ENCODE results near the gene NCOA5. TPM values are rescaled to one million over a fixed set of nuclear protein-coding genes. Genes with fewer than 3 reads are reported as not detected.

Gene NCOA5
- total RNA-seq, 2 experiments from 2014 or later = 9.7 to 10.5 TPM

GRCh38 chr20:46108976-46109375, 19.2 kb upstream of the NCOA5 start:
- H3K9me3 ChIP-seq (ENCODE audit: control insufficient read depth in 1 of 2, insufficient read depth in 1 of 2, low read length in 2 of 2) = peaks cover 0 to 7% of the 10 kb centered on the region in 2 experiments
- Mint-ChIP-seq H3K4me1 (ENCODE audit: low read depth) (no peaks in the 10 kb centered on the region), H3K27ac (no peak overlapping the region), H3K4me3 (no peak overlapping the region), H3K27me3 (peaks cover 91% of the 10 kb centered on the region), H3K9me3 (no peaks in the 10 kb centered on the region), H3K36me3 (ENCODE audit: low read depth) (no peaks in the 10 kb centered on the region)
- no peak for TF ChIP-seq CTCF (IDR thresholded peaks at IDR 0.05)
- H3K27ac ChIP-seq (ENCODE audit: low read depth in 1 of 2, low read length in 2 of 2) = no peak overlapping the region
- peaks cover 24% of the 10 kb centered on the region in 2 experiments for H3K27me3 ChIP-seq (ENCODE audit: control insufficient read depth in 1 of 2, insufficient read depth in 2 of 2, low read length in 2 of 2)
- no peak for DNase-seq
- intact Hi-C loops (cut with DNase I, micrococcal nuclease) = no loop called here
- ChIA-PET CTCF (no interaction called here), POLR2A (no interaction called here)
- no peaks in the 10 kb centered on the region for H3K4me1 ChIP-seq (ENCODE audit: insufficient read depth, low read length)
- no peak overlapping the region for H3K4me3 ChIP-seq (ENCODE audit: low read length)
- H3K36me3 ChIP-seq (ENCODE audit: insufficient read depth, low read length) = no peaks in the 10 kb centered on the region
- no peak for ATAC-seq (ENCODE audit: poor library complexity)

GRCh38 chr20:46108435-46108841, 18.7 kb upstream of the NCOA5 start:
- ATAC-seq (ENCODE audit: poor library complexity) (no peak), DNase-seq (peak in 3 of 14 experiments; percentile 24 to 41 (median 39))
- Histone ChIP-seq H3K27ac (ENCODE audit: low read depth in 1 of 2, low read length in 2 of 2) (no peak overlapping the region), H3K4me3 (ENCODE audit: low read length) (no peak overlapping the region), H3K27me3 (ENCODE audit: control insufficient read depth in 1 of 2, insufficient read depth in 2 of 2, low read length in 2 of 2) (peaks cover 22 to 24% of the 10 kb centered on the region in 2 experiments), H3K4me1 (ENCODE audit: insufficient read depth, low read length) (no peaks in the 10 kb centered on the region), H3K36me3 (ENCODE audit: insufficient read depth, low read length) (no peaks in the 10 kb centered on the region), H3K9me3 (ENCODE audit: control insufficient read depth in 1 of 2, insufficient read depth in 1 of 2, low read length in 2 of 2) (peaks cover 0 to 7% of the 10 kb centered on the region in 2 experiments)
- intact Hi-C loops (cut with DNase I, micrococcal nuclease) = no loop called here
- Mint-ChIP-seq H3K4me1 (ENCODE audit: low read depth) (no peaks in the 10 kb centered on the region), H3K27me3 (peaks cover 88% of the 10 kb centered on the region), H3K4me3 (no peak overlapping the region), H3K9me3 (no peaks in the 10 kb centered on the region), H3K27ac (no peak overlapping the region), H3K36me3 (ENCODE audit: low read depth) (no peaks in the 10 kb centered on the region)
- ChIA-PET CTCF (no interaction called here), POLR2A (no interaction called here)
- TF ChIP-seq CTCF (IDR thresholded peaks at IDR 0.05) = no peak

DNA sequence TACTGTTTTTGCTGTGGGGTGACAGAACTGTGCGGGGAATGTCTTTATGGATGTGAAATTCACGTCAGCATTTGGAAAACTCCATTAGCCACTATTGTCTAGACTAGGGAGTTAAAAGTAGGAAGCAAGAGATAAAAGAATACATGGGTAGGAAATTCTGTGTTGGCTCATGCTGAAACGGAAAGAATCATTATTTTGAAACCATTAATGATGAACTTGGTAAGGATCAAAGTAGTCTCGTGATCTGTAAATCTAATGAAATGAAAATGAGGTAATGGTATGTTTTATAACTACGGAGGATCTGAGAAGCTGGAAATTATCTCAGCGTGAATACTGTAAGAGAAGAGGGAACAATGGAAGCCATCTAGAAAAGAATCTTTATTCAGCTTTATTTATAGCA, 17.3 kb upstream of the NCOA5 start:
- peaks cover 0 to 7% of the 10 kb centered on the region in 2 experiments for H3K9me3 ChIP-seq (ENCODE audit: control insufficient read depth in 1 of 2, insufficient read depth in 1 of 2, low read length in 2 of 2)
- H3K36me3 ChIP-seq (ENCODE audit: insufficient read depth, low read length) = no peaks in the 10 kb centered on the region
- no peaks in the 10 kb centered on the region for H3K4me1 ChIP-seq (ENCODE audit: insufficient read depth, low read length)
- H3K4me1 Mint-ChIP-seq (ENCODE audit: low read depth) = no peaks in the 10 kb centered on the region
- H3K4me3 ChIP-seq (ENCODE audit: low read length) = no peak overlapping the region
- H3K27ac Mint-ChIP-seq = no peak overlapping the region
- no peak overlapping the region for H3K4me3 Mint-ChIP-seq
- peaks cover 85% of the 10 kb centered on the region for H3K27me3 Mint-ChIP-seq
- DNase-seq (no peak), ATAC-seq (ENCODE audit: poor library complexity) (no peak)
- H3K27me3 ChIP-seq (ENCODE audit: control insufficient read depth in 1 of 2, insufficient read depth in 2 of 2, low read length in 2 of 2) = peaks cover 26 to 35% of the 10 kb centered on the region in 2 experiments
- no peaks in the 10 kb centered on the region for H3K9me3 Mint-ChIP-seq
- CTCF ChIA-PET = no interaction called here
- H3K36me3 Mint-ChIP-seq (ENCODE audit: low read depth) = no peaks in the 10 kb centered on the region
- intact Hi-C loops (cut with DNase I, micrococcal nuclease) = no loop called here
- POLR2A ChIA-PET = no interaction called here
- TF ChIP-seq CTCF (IDR thresholded peaks at IDR 0.05) = no peak
- H3K27ac ChIP-seq (ENCODE audit: low read depth in 1 of 2, low read length in 2 of 2) = no peak overlapping the region
